ENCODE measurements around the gene SLC25A25.

DNA sequence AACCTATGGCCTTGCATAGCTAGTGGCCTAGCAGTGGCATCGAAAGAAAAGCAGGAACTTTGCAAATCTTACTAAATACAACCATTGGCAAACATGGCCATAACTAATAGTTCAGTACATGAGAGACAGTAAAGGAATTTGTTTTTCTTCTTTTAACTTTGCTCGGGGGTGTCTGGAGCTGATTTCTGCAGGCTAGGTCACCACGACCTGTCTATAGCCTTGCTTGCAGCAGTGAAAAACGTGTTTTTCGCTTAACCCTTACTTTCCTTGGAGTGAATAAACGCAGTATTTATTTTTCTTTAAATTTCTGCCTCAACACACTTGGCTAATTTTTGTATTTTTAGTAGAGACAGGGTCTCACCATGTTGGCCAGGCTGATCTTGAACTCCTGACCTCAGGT, 20.8 kb upstream of the SLC25A25 start:
- TF ChIP-seq, protein P1, sequence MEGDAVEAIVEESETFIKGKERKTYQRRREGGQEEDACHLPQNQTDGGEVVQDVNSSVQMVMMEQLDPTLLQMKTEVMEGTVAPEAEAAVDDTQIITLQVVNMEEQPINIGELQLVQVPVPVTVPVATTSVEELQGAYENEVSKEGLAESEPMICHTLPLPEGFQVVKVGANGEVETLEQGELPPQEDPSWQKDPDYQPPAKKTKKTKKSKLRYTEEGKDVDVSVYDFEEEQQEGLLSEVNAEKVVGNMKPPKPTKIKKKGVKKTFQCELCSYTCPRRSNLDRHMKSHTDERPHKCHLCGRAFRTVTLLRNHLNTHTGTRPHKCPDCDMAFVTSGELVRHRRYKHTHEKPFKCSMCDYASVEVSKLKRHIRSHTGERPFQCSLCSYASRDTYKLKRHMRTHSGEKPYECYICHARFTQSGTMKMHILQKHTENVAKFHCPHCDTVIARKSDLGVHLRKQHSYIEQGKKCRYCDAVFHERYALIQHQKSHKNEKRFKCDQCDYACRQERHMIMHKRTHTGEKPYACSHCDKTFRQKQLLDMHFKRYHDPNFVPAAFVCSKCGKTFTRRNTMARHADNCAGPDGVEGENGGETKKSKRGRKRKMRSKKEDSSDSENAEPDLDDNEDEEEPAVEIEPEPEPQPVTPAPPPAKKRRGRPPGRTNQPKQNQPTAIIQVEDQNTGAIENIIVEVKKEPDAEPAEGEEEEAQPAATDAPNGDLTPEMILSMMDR (IDR thresholded peaks at IDR 0.05) = no peak
- no peak for TF ChIP-seq POLR2AphosphoS5 (IDR thresholded peaks at IDR 0.05)
